A673 (cell line): ENCODE data around the gene KCNH8.

Experiments used
- EZH2 ChIP-seq: fragments of 200-600 bp; sonication (generic); IDR thresholded peaks from 2 replicates; pipeline ENCODE4 v1.6.1; 2017; ENCODE audit warnings: borderline replicate concordance, low read depth, mild to moderate bottlenecking, mixed read lengths, antibody characterized with exemption, low read length; ENCODE audit not compliant: poor library complexity, severe bottlenecking
- TF ChIP-seq, protein P1 (sequence below): fragments of 300-800, 200-600 bp; sonication (generic); conservative IDR thresholded peaks from 2 replicates; pipeline ENCODE4 v1.5.1; 2017; ENCODE audit warnings: low read depth, mild to moderate bottlenecking, antibody characterized with exemption, low read length, moderate library complexity, mixed read lengths

DNA sequence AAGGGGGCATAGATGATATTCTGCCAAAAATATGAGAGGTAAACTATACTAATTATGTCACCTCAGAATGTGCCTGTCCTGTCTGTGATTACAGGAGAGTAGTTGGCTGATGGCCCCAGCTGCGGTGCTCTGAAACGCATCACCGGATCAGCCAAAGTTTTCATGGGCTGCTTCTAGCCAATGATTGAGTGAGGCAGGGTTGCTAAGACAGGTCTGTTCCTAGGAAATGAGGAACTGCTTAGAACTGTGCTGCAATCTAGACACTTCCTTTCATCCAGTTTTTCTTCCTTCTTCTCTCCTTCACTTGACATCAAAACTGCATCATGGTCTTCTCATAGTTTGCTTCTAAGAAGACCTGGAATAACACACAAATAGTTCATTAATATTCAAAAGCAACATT, 124.0 kb downstream of the KCNH8 start:
- TF ChIP-seq, protein P1, sequence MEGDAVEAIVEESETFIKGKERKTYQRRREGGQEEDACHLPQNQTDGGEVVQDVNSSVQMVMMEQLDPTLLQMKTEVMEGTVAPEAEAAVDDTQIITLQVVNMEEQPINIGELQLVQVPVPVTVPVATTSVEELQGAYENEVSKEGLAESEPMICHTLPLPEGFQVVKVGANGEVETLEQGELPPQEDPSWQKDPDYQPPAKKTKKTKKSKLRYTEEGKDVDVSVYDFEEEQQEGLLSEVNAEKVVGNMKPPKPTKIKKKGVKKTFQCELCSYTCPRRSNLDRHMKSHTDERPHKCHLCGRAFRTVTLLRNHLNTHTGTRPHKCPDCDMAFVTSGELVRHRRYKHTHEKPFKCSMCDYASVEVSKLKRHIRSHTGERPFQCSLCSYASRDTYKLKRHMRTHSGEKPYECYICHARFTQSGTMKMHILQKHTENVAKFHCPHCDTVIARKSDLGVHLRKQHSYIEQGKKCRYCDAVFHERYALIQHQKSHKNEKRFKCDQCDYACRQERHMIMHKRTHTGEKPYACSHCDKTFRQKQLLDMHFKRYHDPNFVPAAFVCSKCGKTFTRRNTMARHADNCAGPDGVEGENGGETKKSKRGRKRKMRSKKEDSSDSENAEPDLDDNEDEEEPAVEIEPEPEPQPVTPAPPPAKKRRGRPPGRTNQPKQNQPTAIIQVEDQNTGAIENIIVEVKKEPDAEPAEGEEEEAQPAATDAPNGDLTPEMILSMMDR = no peak
- TF ChIP-seq EZH2 = no peak
